GM21447 (cell line): ENCODE measurements around the gene NCOA3.
"Not testable (repeated sequence)": the region's sequence is repeated elsewhere in the genome, so short reads cannot be mapped to it uniquely, and the experiment has no call there.

Source experiments
- ATAC-seq: cut with Tn5 transposase; IDR thresholded peaks from one replicate; pipeline ENCODE4 v1.9.1; 2021; ENCODE audit not compliant: unreplicated experiment

Gene NCOA3

DNA sequence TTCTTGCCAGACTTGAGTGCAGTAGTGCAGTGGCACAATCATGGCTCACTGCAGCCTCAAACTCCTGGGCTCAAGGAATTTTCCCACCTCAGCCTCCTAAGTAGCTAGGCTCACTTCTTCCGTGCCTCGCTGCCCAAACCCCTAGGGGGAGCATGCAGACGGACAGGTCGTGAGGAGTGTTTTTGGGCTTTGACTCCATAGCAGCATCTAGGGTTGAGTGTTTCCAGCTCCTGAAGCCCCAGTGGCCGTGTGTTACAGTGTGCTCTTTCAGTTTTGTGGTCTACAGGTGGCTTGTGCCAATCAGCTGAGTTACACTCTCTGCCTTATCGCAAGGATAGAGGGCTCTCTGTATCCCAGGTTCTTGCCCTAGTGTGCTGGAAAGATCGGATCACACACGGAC lies 33.4 kb downstream of the NCOA3 start:
- ATAC-seq = no peak

DNA sequence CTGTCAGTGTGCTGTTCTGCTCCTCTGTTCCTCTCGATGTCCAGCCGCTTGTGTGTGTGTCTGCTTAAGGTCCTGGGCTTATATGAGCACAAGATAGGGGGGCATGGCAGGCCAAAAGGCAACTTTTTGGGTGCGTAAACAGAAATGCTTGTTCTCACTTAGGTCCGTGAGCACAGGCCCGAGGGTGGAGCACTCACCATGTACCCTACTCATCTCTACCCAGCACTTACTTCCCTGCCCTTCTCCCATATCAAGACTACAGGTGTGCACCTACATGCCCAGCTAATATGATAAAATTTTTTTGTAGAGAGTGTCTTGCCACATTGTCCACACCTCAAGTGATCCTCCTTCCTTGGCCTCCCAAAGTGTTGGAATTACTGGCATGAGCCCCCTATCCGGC lies 34.3 kb downstream of the NCOA3 start:
- ATAC-seq = no peak

DNA sequence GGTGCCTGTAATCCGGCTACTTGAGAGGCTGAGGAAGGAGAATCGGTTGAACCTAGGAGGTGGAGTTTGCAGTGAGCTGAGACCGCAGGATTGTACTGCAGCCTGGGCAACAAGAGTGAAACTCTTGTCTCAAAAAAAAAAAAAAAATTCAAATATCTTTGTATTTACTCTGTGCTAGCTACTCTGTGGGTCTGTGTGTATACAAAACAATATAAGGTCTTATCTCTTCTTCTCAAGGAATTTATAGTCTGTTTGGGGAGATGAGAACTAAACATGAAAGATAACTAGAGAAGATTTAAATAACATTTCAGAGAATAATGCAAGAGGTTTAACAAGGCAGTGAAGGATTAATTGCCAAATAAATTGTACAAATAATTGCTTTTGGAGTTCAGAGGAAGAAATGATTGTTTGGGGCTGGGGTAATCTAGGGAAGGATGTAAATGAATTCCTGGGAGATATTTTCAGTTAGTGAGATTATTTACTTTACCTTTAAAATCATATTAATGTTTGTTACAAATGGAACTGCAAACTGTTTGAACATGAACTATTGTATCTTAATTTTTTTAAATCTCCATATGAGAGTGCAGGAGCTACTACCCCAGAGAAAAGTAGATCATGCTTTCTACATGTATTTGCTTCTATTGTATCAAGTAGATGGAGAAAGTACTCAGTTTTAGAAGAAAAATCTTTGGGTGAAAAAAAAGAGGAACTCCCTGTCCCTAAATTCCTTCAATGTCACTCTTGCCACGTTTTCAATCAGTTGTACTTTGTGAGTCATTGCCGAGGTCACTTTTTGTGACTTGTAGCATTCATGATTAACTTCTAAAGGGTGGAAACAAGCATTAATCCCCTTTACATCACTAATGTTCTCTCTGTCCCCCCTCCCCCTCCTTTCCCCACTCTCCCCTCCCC lies 39.0 kb downstream of the NCOA3 start:
- ATAC-seq = no peak

DNA sequence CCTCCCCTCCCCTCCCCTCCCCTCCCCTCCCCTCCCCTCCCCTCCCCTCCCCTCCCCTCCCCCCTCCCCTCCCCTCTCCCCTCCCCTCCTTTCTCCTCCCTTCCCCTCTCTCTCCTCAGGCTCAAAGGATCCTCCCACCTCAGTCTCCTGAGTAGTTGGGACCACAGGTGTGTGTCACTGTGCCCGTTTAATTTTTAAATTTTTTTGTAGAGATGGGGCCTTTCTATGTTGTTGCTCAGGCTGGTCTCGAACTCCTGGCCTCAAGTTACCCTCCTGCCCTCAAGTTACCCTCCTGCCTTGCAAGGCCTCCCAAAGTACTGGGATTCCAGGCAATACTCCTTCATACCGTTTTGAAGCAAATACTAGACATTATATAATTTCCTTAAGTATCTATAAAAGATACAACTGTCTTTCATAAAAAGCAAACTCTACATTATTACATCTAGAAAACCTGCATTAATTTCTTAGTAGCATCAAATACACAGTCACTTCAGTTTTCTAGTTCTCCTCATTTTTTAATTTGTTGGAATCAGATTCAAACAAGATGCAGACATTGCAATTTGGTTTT lies 39.8 kb downstream of the NCOA3 start:
- ATAC-seq = no peak

DNA sequence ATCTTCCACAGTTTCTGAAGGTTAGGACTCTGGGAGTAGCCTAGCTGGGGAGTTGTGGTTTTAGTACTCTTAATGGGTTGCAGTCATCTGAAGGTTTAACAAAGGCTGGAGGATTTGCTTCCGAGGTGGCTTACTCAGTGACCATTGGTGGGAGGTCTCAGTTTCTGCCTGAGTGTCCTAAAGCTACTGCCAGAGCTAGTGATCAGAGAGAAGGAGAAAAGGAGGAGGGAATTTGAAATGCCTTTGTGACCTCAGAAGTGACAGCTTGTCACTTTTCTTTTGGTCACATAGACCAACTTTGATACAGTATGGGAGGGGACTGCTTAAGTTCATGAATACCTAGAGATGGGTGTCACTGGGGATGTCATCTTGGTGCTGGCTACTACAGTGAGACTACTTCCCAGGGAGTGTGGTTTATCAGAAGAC lies 41.3 kb downstream of the NCOA3 start:
- ATAC-seq = no peak

DNA sequence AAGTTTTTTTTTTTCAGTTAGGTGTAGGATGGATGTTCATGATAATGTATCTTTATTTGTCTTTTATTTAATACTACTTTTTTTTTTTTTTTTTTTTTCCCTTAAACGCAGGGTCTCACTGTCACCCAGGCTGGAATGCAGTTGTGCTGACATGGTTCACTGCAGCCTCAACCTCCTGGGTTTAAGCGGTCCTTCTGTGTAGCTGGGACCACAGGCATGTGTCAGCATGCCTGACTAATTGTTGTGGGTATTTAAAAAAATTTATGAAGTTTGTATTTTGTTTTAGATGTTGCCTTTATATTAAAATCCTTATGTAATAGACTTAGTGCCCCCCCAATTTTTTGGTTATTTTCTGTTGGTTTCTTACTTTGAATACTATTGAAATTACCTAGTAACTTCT lies 42.6 kb downstream of the NCOA3 start:
- no peak for ATAC-seq

DNA sequence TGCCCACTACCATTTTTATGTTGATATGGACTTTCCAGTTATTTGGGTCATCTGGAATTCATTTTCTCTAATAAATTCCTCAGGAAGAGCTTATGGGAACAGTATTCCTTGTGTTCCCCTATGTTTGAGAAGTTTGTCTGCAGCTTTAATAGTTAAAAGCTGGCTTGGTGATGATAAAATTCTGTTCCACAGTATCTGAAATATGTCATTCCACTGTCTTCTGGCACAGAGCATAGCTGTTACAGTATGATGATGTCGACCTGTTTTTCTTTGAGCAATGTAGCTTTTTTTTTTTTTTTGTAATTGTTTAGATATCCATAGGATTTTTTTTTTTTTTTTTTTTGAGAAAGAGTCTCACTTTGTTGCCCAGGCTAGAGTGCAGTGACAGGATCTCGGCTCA lies 43.2 kb downstream of the NCOA3 start:
- ATAC-seq = no peak

GRCh38 chr20:47545499-47545898 lies 43.8 kb downstream of the NCOA3 start:
- ATAC-seq = no peak

DNA sequence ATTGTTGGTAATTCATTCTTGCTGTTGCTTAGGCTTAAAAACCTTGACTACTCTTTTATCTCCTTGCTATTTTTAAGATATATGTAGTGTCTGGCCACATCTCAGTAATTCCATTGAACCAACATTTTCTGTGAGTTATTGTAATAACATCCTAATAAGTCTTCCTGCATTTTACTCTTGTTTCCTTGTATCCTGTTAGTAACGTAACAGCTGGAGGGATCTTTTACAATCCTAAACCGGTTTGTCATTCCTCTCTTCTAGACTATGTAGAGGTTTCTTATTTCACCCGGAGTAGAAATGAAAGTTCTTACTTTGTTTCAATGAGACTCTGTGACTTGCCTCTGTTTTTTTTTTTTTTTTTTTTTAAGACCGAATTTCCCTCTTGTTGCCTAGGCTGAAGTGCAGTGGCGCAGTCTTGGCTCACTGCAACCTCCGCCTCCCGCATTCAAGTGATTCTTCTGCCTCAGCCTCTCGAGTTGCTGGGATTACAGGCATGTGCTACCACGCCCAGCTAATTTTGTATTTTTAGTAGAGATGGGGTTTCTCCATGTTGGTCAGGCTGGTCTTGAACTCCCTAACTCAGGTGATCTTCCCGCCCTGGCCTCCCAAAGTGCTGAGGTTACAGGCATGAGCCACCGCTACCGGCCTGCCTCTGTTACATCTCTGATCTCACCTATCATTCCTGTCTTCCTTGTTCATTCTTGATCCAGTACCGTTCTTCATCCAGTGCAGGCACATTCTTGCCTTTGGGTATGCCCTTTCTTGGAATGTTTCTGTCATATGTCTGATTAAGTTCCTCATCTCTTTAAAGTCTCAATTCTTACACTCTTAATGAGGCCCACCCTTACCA lies 44.7 kb downstream of the NCOA3 start:
- no peak for ATAC-seq

DNA sequence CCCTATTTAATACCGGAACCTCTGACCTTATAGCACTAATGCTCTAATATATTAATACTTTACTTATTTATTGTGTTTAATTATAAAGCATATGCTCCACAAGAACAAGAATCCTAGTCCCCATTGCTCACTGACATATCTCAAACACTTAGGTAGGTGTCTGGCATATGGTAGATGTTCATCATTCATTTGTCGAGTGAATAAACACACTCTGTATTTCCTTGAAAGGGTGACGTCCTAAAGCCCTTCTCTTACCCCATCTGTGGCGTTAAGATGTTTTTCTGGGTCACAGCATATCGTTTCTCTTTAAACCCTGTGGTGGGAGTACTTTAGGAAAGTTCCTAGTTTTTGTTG lies 45.3 kb downstream of the NCOA3 start:
- no peak for ATAC-seq

DNA sequence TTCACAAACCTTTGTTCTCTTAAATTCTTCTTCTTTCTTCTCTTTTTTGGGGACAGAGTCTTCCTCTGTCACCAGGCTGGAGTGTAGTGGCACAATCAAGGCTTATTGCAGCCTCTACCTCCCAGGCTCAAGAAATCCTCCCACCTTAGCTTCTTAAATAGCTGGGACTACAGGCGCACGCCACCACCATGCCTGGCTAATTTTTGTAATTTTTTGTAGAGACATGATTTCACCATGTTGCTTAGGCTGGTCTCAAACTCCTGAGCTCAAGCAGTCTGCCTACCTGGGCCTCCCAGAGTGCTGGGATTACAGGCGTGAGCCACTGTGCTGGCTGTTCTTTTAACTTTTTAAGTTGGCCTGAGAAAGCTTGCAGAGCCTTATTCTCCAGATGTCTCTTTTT lies 48.0 kb downstream of the NCOA3 start:
- no peak for ATAC-seq

- no peak for ATAC-seq
Measured at GRCh38 chr20:47551222-47551621, 49.5 kb downstream of the NCOA3 start.

GRCh38 chr20:47551841-47552240 lies 50.2 kb downstream of the NCOA3 start:
- ATAC-seq = no peak

- ATAC-seq = no peak
Measured at GRCh38 chr20:47552996-47553395, 51.3 kb downstream of the NCOA3 start.

- ATAC-seq = not testable (repeated sequence)
Measured at GRCh38 chr20:47553594-47554235, 52.0 kb downstream of the NCOA3 start.

- not testable (repeated sequence) for ATAC-seq
Measured at GRCh38 chr20:47554283-47554682, 52.6 kb downstream of the NCOA3 start.

DNA sequence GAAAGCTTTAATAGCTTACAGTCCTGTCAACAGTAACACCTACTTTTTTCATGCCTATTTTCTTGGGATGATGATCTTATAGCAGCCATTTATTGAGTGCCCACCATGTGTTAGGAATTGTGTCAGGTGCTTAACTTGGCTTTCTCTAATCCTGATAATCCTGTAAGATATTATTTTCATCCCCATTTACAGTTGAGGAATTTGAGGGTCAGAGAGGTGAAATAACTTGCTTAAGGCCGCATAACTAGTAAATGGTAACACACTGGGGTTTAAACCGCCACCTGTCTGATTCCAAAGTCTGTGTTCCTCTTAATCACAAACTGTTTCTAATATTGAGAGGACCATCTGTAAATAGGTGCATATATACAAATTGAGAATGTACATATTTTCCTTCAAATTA lies 55.5 kb downstream of the NCOA3 start:
- no peak for ATAC-seq

DNA sequence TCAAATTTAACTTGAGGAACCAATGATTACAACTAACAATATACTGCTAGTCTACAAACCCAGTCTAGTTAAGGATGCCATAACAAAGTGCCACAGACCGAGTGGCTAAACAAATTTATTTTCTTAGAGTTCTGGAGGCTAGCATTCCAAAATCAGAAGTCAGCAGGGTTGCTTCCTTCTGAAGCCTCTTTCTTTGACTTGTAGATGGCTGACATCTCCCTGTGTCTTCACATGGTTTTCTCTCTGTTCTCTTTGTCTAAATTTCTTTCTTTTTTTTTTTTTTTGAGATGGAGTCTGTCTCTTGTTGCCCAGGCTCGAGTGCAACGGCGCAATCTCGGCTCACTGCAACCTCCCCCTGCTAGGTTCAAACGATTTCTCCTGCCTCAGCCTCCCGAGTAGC lies 56.1 kb downstream of the NCOA3 start:
- ATAC-seq = no peak

- ATAC-seq = no peak
Measured at GRCh38 chr20:47558295-47559066, 56.8 kb downstream of the NCOA3 start.

GRCh38 chr20:47559141-47559540 lies 57.5 kb downstream of the NCOA3 start:
- ATAC-seq = no peak

DNA sequence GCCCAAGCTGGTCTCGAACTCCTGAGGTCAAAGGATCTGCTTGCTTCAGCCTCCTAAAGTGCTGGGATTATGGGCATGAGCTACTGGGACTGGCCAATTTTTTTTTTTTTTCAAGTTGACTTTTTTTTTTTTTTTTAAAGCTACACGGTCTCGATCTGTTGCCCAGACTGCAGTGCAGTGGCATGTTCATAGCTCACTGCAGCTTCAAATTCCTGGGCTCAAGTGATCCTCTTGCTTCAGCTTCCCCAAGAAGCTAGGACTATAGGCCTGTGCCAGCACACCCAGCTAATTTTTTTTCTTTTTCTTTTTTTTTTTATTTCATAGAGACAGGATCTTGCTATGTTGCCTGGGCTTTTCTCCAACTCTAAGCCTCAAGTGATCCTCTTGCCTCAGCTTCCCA lies 59.5 kb downstream of the NCOA3 start:
- ATAC-seq = no peak
